Stimulated activated naive CD8-positive, alpha-beta T cell treated with anti-CD3 and anti-CD28 coated beads, Interleukin-15, Interleukin-2, amounts not matched to agents 100 ng/mL and 50 ng/mL, for 24 hours (primary cell): Measurements from ENCODE around the gene ANKS4B.
"Not testable (repeated sequence)": the region's sequence is repeated elsewhere in the genome, so short reads cannot be mapped to it uniquely, and the experiment has no call there.

Experiments
- H3K27ac Mint-ChIP-seq: one replicate; pipeline ENCODE4 v1.8.0; 2021; ENCODE audit warnings: mild to moderate bottlenecking, mixed read lengths
- H3K27me3 Mint-ChIP-seq: one replicate; pipeline ENCODE4 v1.8.0; 2021; ENCODE audit warnings: mixed read lengths
- H3K36me3 Mint-ChIP-seq: one replicate; pipeline ENCODE4 v1.8.0; 2021; ENCODE audit warnings: low read depth, mixed read lengths
- H3K4me1 Mint-ChIP-seq: one replicate; pipeline ENCODE4 v1.8.0; 2021; ENCODE audit warnings: low read depth, mixed read lengths
- H3K4me3 Mint-ChIP-seq: one replicate; pipeline ENCODE4 v1.8.0; 2021; ENCODE audit warnings: mild to moderate bottlenecking, mixed read lengths
- H3K9me3 Mint-ChIP-seq: one replicate; pipeline ENCODE4 v1.8.0; 2021; ENCODE audit warnings: mixed read lengths

Gene ANKS4B, protein sequence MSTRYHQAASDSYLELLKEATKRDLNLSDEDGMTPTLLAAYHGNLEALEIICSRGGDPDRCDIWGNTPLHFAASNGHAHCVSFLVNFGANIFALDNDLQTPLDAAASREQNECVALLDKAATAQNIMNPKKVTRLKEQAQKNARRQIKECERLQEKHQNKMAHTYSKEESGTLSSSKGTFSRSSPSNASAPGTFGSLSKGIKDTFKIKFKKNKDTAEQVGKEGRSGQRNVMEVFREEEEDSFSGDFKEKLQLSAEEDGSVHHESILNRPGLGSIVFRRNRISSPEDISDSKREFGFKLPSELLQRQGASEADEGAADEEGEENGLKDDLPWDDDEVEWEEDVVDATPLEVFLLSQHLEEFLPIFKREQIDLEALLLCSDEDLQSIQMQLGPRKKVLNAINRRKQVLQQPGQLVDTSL

DNA sequence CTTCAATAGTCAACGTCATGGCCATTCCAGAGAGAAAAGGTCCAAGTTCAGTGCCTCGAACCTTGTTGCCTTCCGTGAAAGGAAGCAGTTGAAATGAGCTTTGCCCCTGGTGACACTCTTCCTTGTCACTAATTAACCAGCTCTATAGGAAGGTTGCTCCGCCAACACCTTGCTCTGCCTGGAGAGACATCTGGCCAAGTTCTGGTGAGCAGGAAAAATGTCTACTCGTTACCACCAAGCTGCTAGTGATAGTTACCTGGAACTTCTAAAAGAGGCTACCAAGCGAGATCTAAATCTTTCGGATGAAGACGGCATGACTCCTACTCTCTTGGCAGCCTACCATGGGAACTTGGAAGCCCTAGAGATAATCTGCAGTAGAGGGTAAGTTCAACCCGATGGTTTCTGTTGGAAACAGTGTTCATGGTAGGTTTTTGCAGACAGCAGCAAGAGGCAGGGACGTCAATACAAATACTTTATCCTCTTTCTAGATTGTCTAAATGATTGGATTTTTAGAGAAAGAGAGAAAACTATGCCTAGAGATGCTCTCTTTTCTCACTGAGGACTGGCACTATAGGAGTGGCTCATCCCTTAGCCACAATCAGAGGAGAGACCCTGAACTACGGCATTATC lies at the start of gene ANKS4B:
Gene ANKS4B, plus strand, starts transcription at position 179 of the 630 bp plus-strand sequence. Its CDS starts 39 bp downstream, at position 218.
- Mint-ChIP-seq H3K36me3 (no peaks in the 10 kb centered on the region), H3K4me3 (no peak within 1 kb of the TSS), H3K27ac (no peak within 1 kb of the TSS), H3K27me3 (peaks cover 44% of the 10 kb centered on the region), H3K9me3 (no peaks in the 10 kb centered on the region), H3K4me1 (no peaks in the 10 kb centered on the region)

DNA sequence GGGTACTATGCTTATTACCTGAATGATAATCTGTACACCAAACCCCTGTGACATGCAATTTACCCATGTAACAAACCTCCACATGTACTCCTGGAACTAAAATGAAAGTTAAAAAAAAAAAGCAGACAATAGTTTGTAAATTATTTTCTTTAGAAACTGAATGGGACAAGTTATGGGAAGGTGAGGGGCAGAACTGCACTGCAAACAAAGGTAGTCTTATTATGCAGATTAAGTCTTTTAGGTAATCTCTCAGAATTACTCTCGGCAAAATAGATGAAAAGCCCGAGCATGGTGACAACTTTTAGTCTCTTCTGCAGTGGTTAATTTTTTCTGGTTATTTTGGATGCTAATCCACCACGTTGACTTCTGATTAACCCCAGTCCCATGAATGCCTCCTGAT lies 49.5 kb upstream of the ANKS4B start:
- Mint-ChIP-seq H3K27me3 (no peaks in the 10 kb centered on the region), H3K4me1 (peaks cover 21% of the 10 kb centered on the region), H3K36me3 (peaks cover 48% of the 10 kb centered on the region), H3K9me3 (peaks cover 9% of the 10 kb centered on the region), H3K27ac (no peak overlapping the region), H3K4me3 (no peak overlapping the region)

DNA sequence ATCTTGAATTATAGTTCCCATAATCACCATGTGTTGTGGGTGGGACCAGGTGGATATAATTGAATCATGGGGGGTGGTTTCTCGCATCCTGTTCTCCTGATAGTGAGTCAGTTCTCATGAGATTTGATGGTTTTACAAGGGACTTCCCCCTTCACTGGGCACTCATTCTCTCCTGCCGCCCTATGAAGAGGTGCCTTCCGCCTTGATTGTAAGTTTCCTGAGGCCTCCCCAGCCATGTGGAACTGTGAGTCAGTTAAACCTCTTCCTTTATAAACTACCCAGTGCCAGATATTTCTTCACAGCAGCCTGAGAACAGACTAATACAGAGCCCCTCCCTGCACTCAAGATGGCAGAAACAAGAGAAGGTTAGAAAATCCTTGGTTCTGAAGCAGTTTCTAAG lies 48.7 kb upstream of the ANKS4B start:
- H3K36me3 Mint-ChIP-seq: peaks cover 42% of the 10 kb centered on the region
- peaks cover 21% of the 10 kb centered on the region for H3K4me1 Mint-ChIP-seq
- H3K27me3 Mint-ChIP-seq: no peaks in the 10 kb centered on the region
- no peak overlapping the region for H3K4me3 Mint-ChIP-seq
- peaks cover 9% of the 10 kb centered on the region for H3K9me3 Mint-ChIP-seq
- H3K27ac Mint-ChIP-seq: peak overlapping the region; percentile 75

DNA sequence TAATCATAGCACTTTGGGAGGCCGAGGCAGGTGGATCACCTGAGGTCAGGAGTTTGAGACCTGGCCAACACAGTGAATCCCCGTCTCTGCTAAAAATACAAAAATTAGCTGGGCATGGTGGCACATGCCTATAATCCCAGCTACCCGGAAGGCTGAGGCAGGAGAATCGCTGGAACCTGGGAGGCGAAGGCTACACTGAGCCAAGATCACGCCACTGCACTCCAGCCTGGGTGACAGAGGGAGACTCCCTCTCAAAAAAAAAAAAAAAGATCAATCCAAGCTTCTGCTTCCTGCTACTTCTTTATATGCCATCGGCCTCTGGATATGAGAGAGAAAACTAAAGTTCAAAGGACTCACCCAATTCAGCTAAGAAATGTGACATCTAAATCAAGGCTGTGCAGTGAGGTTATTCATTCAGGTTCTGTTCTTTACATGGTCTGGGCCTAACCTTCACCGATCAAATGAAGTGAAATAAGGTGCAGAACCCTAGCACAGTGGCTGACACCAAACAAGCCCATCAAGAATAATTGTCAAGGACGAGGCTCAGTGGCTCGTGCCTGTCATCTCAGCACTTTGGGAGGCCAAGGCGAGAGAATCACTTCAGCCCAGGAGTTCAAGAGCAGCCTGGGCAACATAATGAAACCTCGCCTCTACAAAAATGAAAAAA lies 47.7 kb upstream of the ANKS4B start:
- Mint-ChIP-seq H3K9me3 (peaks cover 13% of the 10 kb centered on the region), H3K36me3 (peaks cover 37% of the 10 kb centered on the region), H3K4me1 (peaks cover 21% of the 10 kb centered on the region), H3K4me3 (no peak overlapping the region), H3K27ac (no peak overlapping the region), H3K27me3 (no peaks in the 10 kb centered on the region)

DNA sequence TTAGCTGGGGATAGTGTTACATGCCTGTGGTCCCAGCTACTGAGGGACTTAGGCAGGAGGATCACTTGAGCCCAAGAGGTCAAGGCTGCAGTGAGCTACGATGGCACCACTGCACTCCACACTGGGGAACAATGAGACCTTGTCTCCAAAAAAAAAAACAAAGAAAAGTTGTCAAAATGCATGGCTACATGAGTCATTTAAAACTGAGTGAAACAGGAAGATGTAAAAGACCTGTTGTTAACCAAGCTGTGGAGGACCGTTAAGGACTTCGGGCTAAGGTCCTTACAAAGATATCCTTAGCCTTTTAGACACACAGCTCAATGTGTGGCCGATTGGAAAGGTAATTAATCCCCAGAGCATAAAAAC lies 47.2 kb upstream of the ANKS4B start:
- Mint-ChIP-seq H3K4me3 (no peak overlapping the region), H3K27ac (no peak overlapping the region), H3K27me3 (peaks cover 1% of the 10 kb centered on the region), H3K4me1 (peaks cover 21% of the 10 kb centered on the region), H3K36me3 (peaks cover 31% of the 10 kb centered on the region), H3K9me3 (peaks cover 13% of the 10 kb centered on the region)

DNA sequence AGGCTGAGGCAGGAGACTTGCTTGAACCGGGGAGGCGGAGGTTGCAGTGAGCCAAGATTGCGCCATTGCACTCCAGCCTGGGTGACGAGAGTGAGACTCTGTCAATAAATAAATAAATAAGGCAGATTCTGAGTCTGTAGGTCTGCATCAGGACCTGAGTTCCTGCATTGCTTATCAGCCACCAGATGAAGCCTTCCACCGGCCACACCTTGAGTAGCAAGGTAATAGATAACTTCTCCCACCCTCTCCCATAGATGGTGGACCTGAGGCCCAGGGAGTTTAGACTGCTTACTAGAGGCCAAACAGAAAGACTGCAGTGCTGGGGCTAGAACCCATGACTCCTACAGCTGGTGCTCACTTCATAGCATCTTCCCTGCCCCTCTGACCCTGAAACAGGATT lies 44.2 kb upstream of the ANKS4B start:
- H3K9me3 Mint-ChIP-seq: peaks cover 8% of the 10 kb centered on the region
- H3K36me3 Mint-ChIP-seq: peaks cover 5% of the 10 kb centered on the region
- peaks cover 9% of the 10 kb centered on the region for H3K27me3 Mint-ChIP-seq
- no peak overlapping the region for H3K4me3 Mint-ChIP-seq
- peaks cover 19% of the 10 kb centered on the region for H3K4me1 Mint-ChIP-seq
- no peak overlapping the region for H3K27ac Mint-ChIP-seq

DNA sequence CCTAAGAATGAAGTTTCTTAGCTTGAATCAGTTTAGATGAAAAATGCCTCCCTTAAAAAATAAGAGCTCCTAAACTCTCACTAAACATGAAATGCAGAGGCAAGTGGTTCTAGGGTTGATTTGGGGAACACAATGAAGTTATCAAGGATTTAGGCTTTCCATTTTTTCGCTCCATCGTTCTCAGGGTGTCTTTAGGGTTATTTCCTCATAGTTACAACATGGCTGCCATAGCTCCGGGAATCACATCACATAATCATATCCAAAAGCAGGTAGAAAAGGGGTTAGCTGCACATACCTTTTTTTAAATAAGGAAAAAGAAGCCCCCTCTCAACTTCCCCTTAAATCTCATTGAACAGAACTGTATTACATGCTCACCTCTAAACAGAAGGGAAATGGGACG lies 43.5 kb upstream of the ANKS4B start:
- no peak overlapping the region for H3K27ac Mint-ChIP-seq
- no peak overlapping the region for H3K4me3 Mint-ChIP-seq
- peaks cover 16% of the 10 kb centered on the region for H3K27me3 Mint-ChIP-seq
- H3K9me3 Mint-ChIP-seq: peaks cover 4% of the 10 kb centered on the region
- peaks cover 16% of the 10 kb centered on the region for H3K4me1 Mint-ChIP-seq
- H3K36me3 Mint-ChIP-seq: no peaks in the 10 kb centered on the region

DNA sequence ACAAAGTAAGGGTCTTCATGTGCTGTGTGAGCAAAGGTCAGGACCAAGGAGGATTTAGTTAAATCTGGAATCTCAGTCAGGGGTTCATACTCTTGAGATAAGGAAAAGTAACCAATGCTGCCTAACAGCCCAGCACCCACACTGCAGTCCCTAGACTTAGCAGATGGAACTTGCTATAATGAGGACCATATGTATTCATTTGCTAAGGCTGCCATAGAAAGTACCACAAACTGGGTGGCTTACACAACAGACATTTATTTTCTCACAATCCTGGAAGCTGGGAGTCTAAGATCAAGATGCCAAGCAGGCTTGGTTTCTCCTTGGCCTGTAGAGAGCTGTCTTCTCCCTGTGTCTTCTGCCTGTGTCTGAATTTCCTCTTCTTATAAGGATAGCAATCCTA lies 42.9 kb upstream of the ANKS4B start:
- H3K36me3 Mint-ChIP-seq: no peaks in the 10 kb centered on the region
- no peak overlapping the region for H3K27ac Mint-ChIP-seq
- H3K9me3 Mint-ChIP-seq: peaks cover 4% of the 10 kb centered on the region
- H3K4me1 Mint-ChIP-seq: peaks cover 12% of the 10 kb centered on the region
- no peak overlapping the region for H3K4me3 Mint-ChIP-seq
- H3K27me3 Mint-ChIP-seq: peaks cover 18% of the 10 kb centered on the region

DNA sequence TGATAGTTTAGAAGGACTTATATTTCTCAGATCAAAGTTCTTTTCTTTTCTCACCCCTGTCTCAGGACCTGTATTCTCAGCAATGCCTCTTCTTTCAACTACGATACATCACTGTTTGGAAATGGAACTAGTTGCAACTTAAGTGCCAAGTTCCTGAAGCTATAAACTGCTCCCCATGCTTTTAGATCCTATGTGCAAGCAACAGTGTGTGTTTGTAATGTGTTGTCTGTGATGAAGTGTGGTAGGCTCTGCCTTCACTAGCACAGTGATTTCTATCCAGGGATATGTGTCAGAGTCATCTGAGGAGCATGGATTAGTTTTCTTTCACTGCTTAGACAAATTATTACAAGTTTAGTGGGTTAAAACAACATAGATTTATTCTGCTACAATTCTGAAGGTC lies 40.5 kb upstream of the ANKS4B start:
- no peaks in the 10 kb centered on the region for H3K36me3 Mint-ChIP-seq
- H3K4me3 Mint-ChIP-seq: no peak overlapping the region
- peaks cover 22% of the 10 kb centered on the region for H3K27me3 Mint-ChIP-seq
- H3K27ac Mint-ChIP-seq: no peak overlapping the region
- peaks cover 4% of the 10 kb centered on the region for H3K9me3 Mint-ChIP-seq
- peaks cover 12% of the 10 kb centered on the region for H3K4me1 Mint-ChIP-seq

DNA sequence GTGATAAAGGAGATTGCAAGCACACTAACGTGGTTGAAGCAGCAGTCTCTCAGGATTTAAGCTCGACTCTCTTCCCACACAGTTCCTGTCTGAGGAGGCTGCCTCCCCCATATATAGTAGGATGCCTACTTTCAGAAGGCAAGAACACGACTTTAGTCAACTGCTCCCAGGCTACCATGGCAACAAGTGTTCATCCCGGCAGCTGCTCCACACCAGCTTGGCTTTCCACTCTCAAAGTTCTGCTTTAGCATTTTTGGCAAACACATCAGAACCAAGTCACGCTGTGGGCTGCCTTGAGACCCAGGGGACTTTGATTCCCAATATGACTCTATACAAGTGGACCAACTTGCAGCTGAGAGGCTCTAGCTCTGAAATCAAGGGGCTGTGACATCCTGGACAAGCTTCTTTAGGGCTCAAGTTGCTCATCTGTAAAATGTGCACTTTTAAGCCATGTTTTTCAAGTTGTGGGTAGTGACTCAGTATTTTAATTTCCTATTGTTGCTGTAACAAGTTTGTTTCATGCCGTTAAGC lies 38.7 kb upstream of the ANKS4B start:
- Mint-ChIP-seq H3K4me3 (no peak overlapping the region), H3K4me1 (peaks cover 4% of the 10 kb centered on the region), H3K36me3 (no peaks in the 10 kb centered on the region), H3K27me3 (peaks cover 33% of the 10 kb centered on the region), H3K27ac (no peak overlapping the region), H3K9me3 (peaks cover 4% of the 10 kb centered on the region)

DNA sequence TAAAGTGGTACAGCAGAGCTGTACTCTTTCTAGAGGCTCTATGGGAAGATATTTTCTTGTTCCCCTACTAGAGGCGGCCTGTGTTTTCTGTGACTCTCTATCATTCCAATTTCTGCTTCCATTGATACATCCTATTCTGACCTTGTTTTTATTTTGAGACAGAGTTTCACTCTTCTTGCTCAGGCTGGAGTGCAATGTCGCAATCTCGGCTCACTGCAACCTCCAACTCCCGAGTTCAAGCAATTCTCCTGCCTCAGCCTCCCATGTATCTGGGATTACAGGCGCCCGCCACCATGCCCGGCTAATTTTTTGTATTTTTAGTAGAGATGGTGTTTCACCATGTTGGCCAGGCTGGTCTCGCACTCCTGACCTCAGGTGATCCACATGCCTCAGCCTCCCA lies 38.2 kb upstream of the ANKS4B start:
- peaks cover 33% of the 10 kb centered on the region for H3K27me3 Mint-ChIP-seq
- H3K4me3 Mint-ChIP-seq, H3K36me3 Mint-ChIP-seq, H3K4me1 Mint-ChIP-seq, H3K9me3 Mint-ChIP-seq, H3K27ac Mint-ChIP-seq: not testable (repeated sequence)

DNA sequence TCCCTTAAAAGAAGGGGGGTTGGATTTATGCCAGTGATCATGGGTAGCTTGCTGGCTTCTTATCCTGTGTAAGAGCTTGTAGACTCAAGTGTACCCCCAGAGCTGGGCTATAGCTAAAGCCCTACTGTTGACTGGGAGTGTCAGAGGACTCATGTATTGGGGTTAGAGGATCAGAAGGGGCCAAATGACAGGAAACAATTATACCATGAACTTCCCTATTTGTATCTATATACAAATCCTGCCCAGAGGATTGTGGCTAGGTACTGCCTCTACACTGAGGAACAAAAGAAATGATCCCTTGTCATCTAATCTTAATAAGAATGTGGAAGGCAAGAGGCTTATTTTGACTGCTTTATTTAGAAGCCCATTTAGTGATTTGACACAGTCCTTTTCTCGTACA lies 36.4 kb upstream of the ANKS4B start:
- H3K27me3 Mint-ChIP-seq: peaks cover 39% of the 10 kb centered on the region
- H3K9me3 Mint-ChIP-seq: no peaks in the 10 kb centered on the region
- H3K4me3 Mint-ChIP-seq: no peak overlapping the region
- H3K36me3 Mint-ChIP-seq: no peaks in the 10 kb centered on the region
- no peak overlapping the region for H3K27ac Mint-ChIP-seq
- peaks cover 4% of the 10 kb centered on the region for H3K4me1 Mint-ChIP-seq

DNA sequence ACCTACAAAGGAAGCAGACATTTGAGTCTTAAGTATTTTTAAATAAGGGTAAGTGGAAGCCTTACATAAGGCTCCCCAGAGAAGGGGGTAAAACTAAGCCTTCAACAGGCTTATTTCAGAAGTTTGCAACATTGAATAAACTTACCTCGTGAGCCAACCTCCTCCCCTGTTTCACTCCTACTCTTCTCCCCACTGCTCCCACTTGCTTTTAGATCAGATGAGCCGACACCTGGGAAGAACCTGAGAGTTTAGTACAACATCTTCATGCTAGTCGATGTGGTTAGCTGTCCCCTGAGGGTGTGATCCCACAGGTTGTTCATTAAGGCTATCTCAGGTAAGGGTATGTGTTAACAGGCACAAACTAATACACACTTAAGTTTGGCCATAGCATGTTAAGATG lies 35.9 kb upstream of the ANKS4B start:
- Mint-ChIP-seq H3K4me3 (no peak overlapping the region), H3K27ac (no peak overlapping the region), H3K4me1 (peaks cover 4% of the 10 kb centered on the region), H3K9me3 (no peaks in the 10 kb centered on the region), H3K27me3 (peaks cover 43% of the 10 kb centered on the region), H3K36me3 (no peaks in the 10 kb centered on the region)

DNA sequence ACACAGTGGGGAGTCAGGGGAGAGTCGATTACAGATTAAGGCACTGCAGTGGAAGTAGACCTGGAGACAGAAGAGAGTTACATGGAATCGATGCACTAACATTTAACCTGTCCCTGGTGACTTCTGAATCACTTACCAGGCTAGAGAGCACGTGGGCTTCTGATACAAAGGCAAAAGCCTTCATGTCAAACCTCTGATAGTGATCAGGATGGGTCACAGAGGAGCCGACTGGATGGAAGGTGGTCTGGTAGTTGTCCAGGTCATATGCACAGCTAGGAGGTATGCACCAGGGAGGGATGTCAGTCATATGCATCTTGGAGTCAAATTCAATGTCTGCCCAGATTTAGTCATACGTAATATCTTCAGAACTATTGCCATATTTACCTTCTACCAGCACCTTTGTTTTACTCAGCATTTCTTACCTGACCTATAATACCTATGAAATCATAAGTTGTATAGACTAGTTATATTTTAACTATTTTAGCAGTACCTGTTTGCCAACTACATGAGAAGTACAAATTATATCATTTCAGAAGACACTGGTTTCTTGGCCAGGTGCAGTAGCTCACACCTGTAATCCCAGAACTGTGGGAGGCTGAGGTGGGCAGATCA lies 33.8 kb upstream of the ANKS4B start:
- H3K4me3 Mint-ChIP-seq: no peak overlapping the region
- no peaks in the 10 kb centered on the region for H3K9me3 Mint-ChIP-seq
- peaks cover 37% of the 10 kb centered on the region for H3K27me3 Mint-ChIP-seq
- no peak overlapping the region for H3K27ac Mint-ChIP-seq
- H3K36me3 Mint-ChIP-seq: no peaks in the 10 kb centered on the region
- H3K4me1 Mint-ChIP-seq: peaks cover 2% of the 10 kb centered on the region
